HT-29 (cell line): ENCODE data around the gene LCE4A. TPM values are rescaled to one million over a fixed set of nuclear protein-coding genes. Genes with fewer than 3 reads are reported as not detected.

ENCODE experiments used
- DNase-seq: peaks from one replicate; pipeline ENCODE4 v3.0.0-alpha.2; 2015; ENCODE audit warnings: low spot score
- total RNA-seq: library from RNA; depleted of rRNA; stranded (reverse); fragments of >200 nt; shearing (Covaris generic); gene quantifications from 2 replicates; pipeline ENCODE4 v1.2.3, GENCODE V29; 2014; rRNA removed

Gene LCE4A
- total RNA-seq, 1 experiment from 2014 or later = not detected

- no peak for DNase-seq
Measured at GRCh38 chr1:152745765-152746444, 37.9 kb downstream of the LCE4A start.

GRCh38 chr1:152747831-152748230 lies 39.9 kb downstream of the LCE4A start:
- DNase-seq = no peak

- no peak for DNase-seq
Measured at GRCh38 chr1:152752225-152752624, 44.3 kb downstream of the LCE4A start.

GRCh38 chr1:152753586-152753985 lies 45.6 kb downstream of the LCE4A start:
- DNase-seq = no peak

- no peak for DNase-seq
Measured at GRCh38 chr1:152756872-152757271, 48.9 kb downstream of the LCE4A start.

- DNase-seq = no peak
Measured at GRCh38 chr1:152757747-152758146, 49.8 kb downstream of the LCE4A start, which contains the start of gene KPRP. Gene KPRP (plus strand): TSS chr1:152758025. CDS start chr1:152759589, 1,564 bp downstream.

GRCh38 chr1:152758636-152759035 lies 50.7 kb downstream of the LCE4A start:
- DNase-seq = no peak

Other genes with a start within 250 kb of the LCE4A start
- gene LCE5A, start 197.4 kb upstream of the LCE4A start, total RNA-seq = not detected in 2 replicates
- 0.15 TPM in 1 of 2 replicates, not detected in the other for gene CRCT1, start 193.7 kb upstream of the LCE4A start, total RNA-seq
- not detected in 2 replicates for gene LCE3E, start 141.4 kb upstream of the LCE4A start, total RNA-seq
- gene LCE3D, start 127.6 kb upstream of the LCE4A start, total RNA-seq = not detected in 2 replicates
- gene LCE3C, start 107.9 kb upstream of the LCE4A start, total RNA-seq = not detected in 2 replicates
- not detected in 2 replicates for gene LCE3B, start 94.3 kb upstream of the LCE4A start, total RNA-seq
- gene LCE3A, start 85.1 kb upstream of the LCE4A start, total RNA-seq = not detected in 2 replicates
- not detected in 2 replicates for gene LCE2D, start 44.8 kb upstream of the LCE4A start, total RNA-seq
- not detected in 2 replicates for gene LCE2C, start 32.9 kb upstream of the LCE4A start, total RNA-seq
- not detected in 2 replicates for gene LCE2B, start 22.0 kb upstream of the LCE4A start, total RNA-seq
- not detected in 2 replicates for gene LCE2A, start 9.8 kb upstream of the LCE4A start, total RNA-seq
- gene KPRP, start 49.9 kb downstream of the LCE4A start, total RNA-seq = not detected in 2 replicates
- gene LCE1F, start 67.0 kb downstream of the LCE4A start, total RNA-seq = not detected in 2 replicates
- 3.0 and 5.2 TPM in 2 replicates for gene LCE1E, start 78.1 kb downstream of the LCE4A start, total RNA-seq
- not detected in 2 replicates for gene LCE1D, start 88.6 kb downstream of the LCE4A start, total RNA-seq
- not detected in 2 replicates for gene LCE1C, start 98.5 kb downstream of the LCE4A start, total RNA-seq
- not detected in 2 replicates for gene LCE1B, start 103.8 kb downstream of the LCE4A start, total RNA-seq
- gene LCE1A, start 119.3 kb downstream of the LCE4A start, total RNA-seq = not detected in 2 replicates
- gene LCE6A, start 134.7 kb downstream of the LCE4A start, total RNA-seq = not detected in 2 replicates
- gene LCE7A, start 151.8 kb downstream of the LCE4A start, total RNA-seq = not detected in 2 replicates
- gene SMCP, start 170.2 kb downstream of the LCE4A start, total RNA-seq = not detected in 2 replicates
- gene IVL, start 200.4 kb downstream of the LCE4A start, total RNA-seq = 2.0 and 2.2 TPM in 2 replicates
- gene SPRR5, start 239.0 kb downstream of the LCE4A start, total RNA-seq = not detected in 2 replicates